DMS153 treated with DMSO at 0.1 percent for 48 hours (cell line): ENCODE measurements around the gene ZNF365.
"Not testable (repeated sequence)": the region's sequence is repeated elsewhere in the genome, so short reads cannot be mapped to it uniquely, and the experiment has no call there.

Source experiments
- DNase-seq: peaks from one replicate; lab custom pipeline; 2025; ENCODE audit not compliant: unreplicated experiment; lab: John Stamatoyannopoulos, UW

Gene ZNF365, protein sequence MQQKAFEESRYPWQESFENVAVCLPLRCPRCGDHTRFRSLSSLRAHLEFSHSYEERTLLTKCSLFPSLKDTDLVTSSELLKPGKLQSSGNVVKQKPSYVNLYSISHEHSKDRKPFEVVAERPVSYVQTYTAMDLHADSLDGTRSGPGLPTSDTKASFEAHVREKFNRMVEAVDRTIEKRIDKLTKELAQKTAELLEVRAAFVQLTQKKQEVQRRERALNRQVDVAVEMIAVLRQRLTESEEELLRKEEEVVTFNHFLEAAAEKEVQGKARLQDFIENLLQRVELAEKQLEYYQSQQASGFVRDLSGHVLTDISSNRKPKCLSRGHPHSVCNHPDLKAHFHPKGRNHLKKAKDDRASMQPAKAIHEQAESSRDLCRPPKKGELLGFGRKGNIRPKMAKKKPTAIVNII

GRCh38 chr10:62373995-62374861 is at the start of gene ZNF365:
TSS of gene ZNF365 (plus strand) at chr10:62374369. CDS start at chr10:62376194, 1,825 bp downstream.
- no peak for DNase-seq

- no peak for DNase-seq
Observed at GRCh38 chr10:62326176-62326575, 48.0 kb upstream of the ZNF365 start.

DNA sequence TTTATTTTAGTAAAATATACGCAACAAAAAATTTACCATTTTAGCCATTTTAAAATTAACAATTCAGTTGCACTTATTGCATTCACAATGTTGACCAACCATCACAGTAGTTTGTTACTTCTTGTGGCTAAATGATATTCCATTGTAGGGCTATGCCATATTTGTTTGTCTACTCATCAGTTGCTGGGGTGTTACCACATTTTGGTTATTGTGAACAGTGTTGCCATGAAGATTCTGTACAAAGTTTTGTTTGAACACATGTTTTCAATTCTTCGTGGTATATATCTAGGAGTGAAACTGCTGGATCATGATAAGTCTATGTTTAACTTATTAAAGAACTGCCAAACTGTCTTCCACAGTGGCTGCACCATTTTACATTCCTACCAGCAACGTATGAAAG is 46.3 kb upstream of the ZNF365 start:
- DNase-seq, result no peak

GRCh38 chr10:62330213-62330612 is 44.0 kb upstream of the ZNF365 start:
- DNase-seq, result no peak

DNA sequence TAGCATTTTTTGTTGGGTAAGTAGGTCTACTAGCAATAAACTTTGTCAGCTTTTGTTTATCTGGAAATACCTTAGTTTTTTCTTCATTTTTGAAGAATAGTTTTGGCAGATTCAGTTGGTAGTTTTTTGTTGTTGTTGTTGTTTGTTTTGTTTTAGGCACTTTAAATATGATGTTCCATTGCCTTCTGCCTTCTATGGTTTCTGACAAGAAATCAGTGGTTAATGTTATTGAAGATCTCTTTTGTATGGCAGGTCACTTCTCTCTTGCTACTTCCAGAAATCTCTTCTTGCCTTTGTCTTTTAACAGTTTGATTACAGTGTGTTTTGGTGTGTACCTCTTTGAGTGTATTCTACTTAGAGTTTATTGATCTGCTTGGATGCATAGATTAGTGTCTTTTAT is 41.8 kb upstream of the ZNF365 start:
- no peak for DNase-seq

DNA sequence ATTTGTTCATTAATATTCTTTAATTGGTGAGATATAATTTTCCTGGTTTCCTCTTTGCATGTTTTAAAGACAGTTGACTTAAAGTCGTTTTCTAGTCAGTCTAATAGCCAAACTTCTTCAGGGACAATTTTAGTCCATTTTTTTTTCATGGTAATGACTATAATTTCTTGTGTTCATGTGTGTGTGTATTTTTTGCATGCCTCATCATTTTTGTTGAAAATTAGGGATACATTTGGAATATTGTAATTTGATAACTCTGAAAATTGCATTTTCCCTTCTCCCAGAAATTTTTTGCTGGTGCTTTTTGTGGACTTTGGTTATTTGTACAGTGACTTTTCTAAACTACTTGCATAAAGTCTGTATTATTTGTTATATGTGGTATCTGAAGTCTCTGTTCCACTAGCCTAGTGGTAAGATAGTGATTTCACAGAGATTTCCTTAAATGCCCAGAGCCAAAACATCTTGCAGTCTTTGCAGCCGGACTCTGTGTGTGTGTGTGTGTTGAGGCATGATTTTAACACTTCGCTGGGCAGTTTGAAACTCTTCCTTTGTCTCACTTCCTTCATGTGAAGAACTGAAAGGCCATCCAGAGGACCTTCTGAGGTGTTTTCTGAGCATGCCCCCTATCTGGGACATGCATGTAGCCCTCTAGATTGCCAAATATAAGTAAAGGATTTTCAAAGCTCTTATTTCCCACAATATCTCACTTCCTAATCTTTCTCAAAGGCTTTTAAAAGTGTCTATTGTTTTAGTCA is 40.9 kb upstream of the ZNF365 start:
- DNase-seq, result no peak

DNA sequence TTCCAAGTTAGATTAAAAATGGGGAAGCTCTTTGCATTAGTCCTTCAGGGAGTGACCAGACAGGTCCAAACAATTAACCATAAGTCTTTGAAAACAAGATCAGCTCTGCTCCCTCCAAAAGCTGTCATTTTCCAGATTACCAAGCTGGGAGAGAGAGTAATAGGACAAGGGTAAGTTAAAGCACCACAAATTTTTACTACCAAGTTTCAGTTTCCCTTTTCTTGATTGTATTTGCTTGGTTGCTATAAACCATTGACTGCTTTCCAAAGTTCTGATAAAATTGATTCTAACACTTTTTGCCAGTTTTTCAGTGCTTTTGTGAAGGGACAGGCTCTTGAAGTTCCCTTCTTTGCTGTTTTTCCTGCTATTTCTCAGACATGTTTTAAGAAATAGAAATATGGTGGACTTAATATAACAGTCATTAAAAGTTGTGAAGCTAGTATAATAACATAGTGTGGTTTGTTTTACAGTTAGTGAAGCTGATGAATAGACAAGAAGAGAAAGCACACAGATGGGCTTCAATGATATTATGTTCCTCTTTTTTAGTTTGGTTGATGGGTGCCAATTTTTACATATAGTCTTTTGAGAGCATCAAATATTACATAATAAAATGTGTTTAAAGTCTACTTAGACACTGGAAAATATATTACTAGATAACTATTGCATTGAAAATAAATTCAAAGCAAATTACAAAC is 40.0 kb upstream of the ZNF365 start:
- DNase-seq, result no peak

GRCh38 chr10:62335326-62335725 is 38.8 kb upstream of the ZNF365 start:
- no peak for DNase-seq

- DNase-seq, result no peak
Observed at GRCh38 chr10:62336404-62336803, 37.8 kb upstream of the ZNF365 start.

DNA sequence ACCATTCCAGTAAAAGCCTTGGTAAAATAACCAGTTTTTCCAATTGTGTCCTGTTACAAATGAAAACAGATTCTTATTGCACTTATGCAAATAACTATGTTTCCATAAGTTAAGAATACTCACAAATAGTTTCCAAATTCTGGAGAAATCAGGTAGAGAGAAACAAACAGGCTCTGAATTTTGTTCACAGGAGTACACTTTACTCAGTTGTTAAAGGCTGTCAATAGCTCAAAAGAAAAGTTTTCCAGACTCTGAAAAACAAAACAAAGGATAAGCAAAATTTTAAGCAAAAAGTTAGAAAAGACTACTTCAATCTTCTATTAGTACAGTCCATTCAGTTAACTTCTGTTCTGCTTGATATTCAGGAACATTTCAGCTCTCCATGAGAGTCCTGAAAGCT is 32.8 kb upstream of the ZNF365 start:
- DNase-seq, result no peak

DNA sequence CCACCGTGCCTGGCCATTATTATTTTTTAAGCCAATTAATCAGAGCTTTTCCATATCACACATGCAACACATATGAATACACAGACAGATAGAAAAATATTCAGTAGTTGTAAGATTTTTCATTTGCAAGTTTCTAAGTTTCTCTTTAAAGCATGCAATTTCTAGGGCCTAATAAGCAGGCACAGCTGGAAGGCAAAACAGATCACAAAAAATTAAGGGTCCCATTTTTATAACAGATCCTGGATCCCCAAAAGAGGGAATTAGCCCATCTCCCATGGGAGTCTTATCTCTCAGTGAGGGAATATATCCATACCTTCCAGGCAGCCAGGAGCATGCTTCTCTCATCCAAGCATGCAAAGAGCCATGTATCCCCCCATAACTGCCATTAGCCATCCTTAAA is 31.2 kb upstream of the ZNF365 start:
- DNase-seq, result no peak

GRCh38 chr10:62348029-62348428 is 26.1 kb upstream of the ZNF365 start:
- DNase-seq, result no peak

GRCh38 chr10:62352356-62352970 is 21.7 kb upstream of the ZNF365 start:
- DNase-seq, result no peak

DNA sequence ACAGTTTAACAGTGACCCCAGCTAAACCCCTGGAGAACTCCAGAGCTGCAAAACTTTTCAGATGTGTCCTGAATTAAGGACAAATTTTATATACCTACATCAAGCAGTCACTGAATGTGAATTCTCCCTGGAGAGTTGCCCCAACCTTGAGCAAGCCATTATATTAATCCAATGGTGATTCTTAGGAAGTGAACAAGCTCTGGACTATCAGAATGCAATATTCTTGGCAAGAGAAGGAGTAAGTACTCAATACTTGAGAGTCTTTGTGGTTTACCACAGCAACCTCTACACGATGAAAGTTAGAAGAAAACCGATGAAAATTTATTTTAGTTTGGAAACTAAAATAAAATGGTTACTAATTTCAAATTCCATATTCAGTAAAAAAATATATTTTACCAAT is 19.3 kb upstream of the ZNF365 start:
- DNase-seq, result no peak

- DNase-seq, result no peak
Observed at GRCh38 chr10:62356447-62356846, 17.7 kb upstream of the ZNF365 start.

DNA sequence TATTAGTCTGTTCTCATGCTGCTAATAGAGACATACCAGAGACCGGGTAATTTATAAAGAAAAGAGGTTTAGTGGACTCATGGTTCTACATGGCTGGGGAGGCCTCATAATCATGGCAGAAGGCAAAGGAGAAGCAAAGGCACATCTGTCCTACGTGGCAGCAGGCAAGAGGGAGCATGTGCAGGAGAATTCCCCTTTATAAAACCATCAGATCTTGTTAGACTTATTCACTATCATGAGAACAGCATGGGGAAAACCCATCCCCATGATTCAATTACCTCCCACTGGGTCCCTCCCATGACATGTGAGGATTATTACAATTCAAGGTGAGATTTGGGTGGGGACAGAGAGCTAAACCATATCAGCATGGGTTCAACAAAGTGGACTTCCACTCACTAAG is 16.0 kb upstream of the ZNF365 start:
- DNase-seq, result not testable (repeated sequence)

- no peak for DNase-seq
Observed at GRCh38 chr10:62373639-62373994, 552 bp upstream of the ZNF365 start.

DNA sequence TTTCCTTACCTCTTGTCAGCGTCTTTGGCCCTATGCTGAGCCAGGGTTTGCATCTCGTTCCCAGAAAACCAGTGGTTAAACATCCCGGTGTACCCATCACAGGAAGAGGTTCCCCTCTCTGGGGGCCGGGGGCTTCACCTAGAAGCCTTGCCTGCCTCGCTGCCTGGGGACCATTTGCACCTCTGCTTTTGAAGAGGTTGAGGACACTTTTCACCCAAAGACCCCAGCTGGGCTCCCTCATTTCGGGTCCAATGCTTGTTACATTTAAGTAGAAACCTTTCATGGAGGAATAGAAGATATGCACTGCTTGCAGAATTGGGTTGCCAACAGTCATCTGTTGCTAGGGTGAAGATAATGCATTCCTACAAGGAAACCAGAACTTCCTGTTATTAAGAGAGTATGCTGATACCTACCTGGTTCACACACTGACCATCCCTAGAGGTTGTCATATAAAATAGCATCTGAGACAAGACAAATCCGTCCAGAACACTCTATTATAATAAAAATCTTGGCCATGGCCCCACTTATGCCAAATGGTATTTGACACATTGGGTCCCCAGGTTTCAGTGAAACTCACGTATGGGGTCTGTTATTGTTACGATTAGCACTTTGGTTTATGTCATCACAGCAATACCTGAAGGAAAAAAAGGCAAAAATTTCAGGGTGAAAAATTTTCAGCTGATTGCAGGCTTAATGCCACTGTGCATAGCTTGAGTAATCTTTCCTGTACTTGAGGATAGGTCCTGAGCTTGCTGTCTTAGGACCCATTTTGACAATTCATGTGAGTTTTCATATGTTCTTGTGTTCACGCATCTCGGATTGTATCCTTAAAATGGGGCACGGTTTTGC is 917 bp downstream of the ZNF365 start:
- DNase-seq, result peak; percentile 7
